Stimulated activated effector memory CD8-positive, alpha-beta T cell treated with anti-CD3 and anti-CD28 coated beads, Interleukin-12 subunit alpha, Interleukin-12 subunit beta, amount 100 ng/mL, for 72 hours (primary cell): ENCODE results near the gene STX17.
"Not testable (repeated sequence)": the region's sequence is repeated elsewhere in the genome, so short reads cannot be mapped to it uniquely, and the experiment has no call there.

Experiments used
- ATAC-seq: fragments of 150-1000 bp; cut with Tn5 transposase; 2 replicates; pipeline ENCODE4 v1.10.0; 2021
- DNase-seq, 2 donors: peaks; one replicate each; pipeline ENCODE4 v3.0.0; 2021 to 2022; ENCODE audit warnings: low spot score in 2 of 2
- H3K27ac Mint-ChIP-seq: one replicate; pipeline ENCODE4 v1.8.0; 2022; ENCODE audit warnings: mild to moderate bottlenecking, mixed read lengths
- H3K36me3 Mint-ChIP-seq: one replicate; pipeline ENCODE4 v1.8.0; 2022; ENCODE audit warnings: mild to moderate bottlenecking, mixed read lengths
- H3K4me1 Mint-ChIP-seq: one replicate; pipeline ENCODE4 v1.8.0; 2022; ENCODE audit warnings: mixed read lengths
- H3K4me3 Mint-ChIP-seq: one replicate; pipeline ENCODE4 v1.8.0; 2022; ENCODE audit warnings: mild to moderate bottlenecking, mixed read lengths
- H3K9me3 Mint-ChIP-seq: one replicate; pipeline ENCODE4 v1.8.0; 2022; ENCODE audit warnings: mixed read lengths

STX17 gene

DNA sequence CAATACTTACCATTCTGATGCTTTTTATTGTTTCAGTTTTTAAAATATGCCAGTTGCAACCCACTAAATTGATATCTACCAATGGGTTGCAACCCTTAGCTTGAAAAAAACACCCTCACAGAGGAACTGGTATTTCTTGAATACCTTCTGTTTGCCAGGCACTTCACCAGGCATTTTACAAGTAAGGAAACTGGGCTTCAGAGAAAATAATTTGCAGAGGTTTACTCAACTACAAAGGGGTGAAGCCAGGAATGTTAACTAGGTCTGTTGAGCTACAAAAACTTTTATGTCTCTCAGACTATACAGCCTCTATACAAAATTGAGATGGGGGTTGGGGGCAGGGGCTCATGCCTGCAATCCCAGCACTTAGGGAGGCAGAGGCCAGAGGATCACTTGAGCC, 65.0 kb downstream of the STX17 start:
- Mint-ChIP-seq H3K4me3 (no peak overlapping the region), H3K27ac (no peak overlapping the region), H3K4me1 (no peaks in the 10 kb centered on the region), H3K36me3 (peaks cover 27% of the 10 kb centered on the region), H3K9me3 (no peaks in the 10 kb centered on the region)
- DNase-seq = no peak
- ATAC-seq = no peak

DNA sequence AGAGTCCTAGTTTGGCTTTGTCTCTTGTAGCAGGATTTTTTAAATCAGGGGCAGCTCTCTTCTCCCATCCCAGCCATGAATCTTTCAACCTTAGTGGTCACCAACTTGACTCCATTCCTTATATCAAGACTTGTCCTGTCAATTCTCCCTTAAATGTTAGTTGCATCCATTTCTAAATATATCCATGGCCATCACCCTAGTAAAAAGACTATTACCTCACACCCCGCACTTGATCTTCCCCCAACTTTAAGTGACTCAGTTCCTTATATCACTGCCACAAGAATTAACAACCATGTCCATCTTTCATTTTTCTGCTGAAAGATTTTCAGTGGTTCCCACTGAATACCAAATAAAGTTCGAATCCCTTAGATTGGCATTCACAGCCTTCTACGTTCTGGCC, 67.0 kb downstream of the STX17 start:
- DNase-seq = no peak
- no peak overlapping the region for H3K27ac Mint-ChIP-seq

DNA sequence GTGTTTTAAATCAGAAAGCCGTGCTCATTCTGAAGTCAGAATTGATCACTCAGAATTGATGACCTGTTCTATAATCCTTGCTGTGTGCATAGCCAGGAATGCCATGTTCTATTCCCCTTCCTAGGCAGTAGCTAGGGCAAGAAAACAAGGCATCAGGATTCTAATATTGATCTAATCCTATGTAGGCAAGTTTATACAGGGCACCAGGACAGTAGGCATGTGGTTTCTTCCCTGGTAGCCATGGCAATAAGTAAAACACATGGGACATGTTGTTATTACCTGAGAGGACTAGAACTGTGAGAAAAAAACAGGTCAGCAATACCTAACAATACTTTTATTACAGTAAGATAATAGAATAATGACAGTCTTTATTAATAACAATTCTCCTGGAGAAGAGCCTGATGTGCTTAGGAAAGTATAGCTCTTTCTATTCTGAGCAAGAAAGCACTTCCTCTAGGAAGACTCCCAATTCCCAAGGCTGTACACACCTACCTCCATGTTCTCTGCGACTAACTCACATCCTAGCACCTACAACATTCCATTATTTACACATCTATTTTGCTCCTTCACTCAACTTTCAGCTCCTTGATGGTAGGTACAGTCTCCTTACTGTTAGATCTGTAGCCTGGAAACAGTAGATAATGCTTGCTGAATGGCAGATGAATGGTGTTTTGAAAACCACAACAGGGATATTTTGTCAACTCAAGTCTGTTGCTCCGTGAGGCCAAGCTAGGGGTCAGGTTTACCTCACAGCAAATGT, 70.8 kb downstream of the STX17 start:
- Mint-ChIP-seq H3K4me1 (no peaks in the 10 kb centered on the region), H3K4me3 (no peak overlapping the region), H3K36me3 (peaks cover 18% of the 10 kb centered on the region), H3K9me3 (no peaks in the 10 kb centered on the region), H3K27ac (no peak overlapping the region)
- DNase-seq (no peak), ATAC-seq (no peak)

More for the DNA sequence above, 67.0 kb downstream of the STX17 start:
- Mint-ChIP-seq H3K4me1 (no peaks in the 10 kb centered on the region), H3K36me3 (peaks cover 16% of the 10 kb centered on the region), H3K9me3 (no peaks in the 10 kb centered on the region), H3K4me3 (no peak overlapping the region)
- ATAC-seq = no peak

DNA sequence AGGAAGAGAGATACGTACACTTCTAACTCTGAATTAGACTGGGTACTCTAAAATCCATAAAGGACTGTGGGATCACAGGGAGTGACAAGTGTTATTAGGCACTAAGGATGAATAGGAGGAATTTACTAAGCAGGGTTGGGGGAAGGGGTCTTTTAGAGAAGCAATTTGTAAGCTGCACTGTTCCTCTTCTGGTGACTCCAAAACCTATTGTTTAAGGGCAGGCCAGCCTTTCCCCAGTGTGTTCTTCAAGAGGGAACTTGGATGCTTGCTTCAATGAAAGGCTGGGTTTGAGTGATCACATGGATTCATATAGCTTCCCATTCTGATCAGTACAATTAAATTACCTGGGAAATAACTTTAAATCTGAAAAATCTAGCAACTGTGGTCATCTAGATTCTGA, 71.8 kb downstream of the STX17 start:
- DNase-seq (no peak), ATAC-seq (no peak)
- no peak overlapping the region for H3K4me3 Mint-ChIP-seq
- no peaks in the 10 kb centered on the region for H3K4me1 Mint-ChIP-seq
- H3K9me3 Mint-ChIP-seq = no peaks in the 10 kb centered on the region
- peaks cover 20% of the 10 kb centered on the region for H3K36me3 Mint-ChIP-seq
- H3K27ac Mint-ChIP-seq = no peak overlapping the region

DNA sequence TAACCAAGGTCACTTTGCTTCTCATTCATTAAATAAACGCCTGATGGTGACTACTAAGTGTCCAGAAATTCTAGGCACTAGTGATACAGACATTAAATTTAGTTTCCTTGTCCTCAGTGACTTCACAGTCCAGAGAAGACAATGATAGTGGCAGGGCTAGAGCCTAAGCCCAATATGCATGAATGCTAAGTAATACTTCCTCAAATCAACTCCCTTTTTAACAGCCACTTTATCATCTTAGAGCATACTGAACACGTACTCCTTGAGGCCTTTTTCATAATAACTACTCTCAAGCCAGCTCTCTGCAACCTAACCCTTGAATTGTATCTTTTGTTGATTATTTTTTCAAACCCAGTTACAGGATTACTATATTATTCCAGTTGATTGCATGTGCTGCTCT, 74.1 kb downstream of the STX17 start:
- H3K27ac Mint-ChIP-seq = peak overlapping the region; percentile 18
- ATAC-seq = no peak
- peaks cover 36% of the 10 kb centered on the region for H3K36me3 Mint-ChIP-seq
- no peaks in the 10 kb centered on the region for H3K9me3 Mint-ChIP-seq
- no peak for DNase-seq
- no peak overlapping the region for H3K4me3 Mint-ChIP-seq
- H3K4me1 Mint-ChIP-seq = no peaks in the 10 kb centered on the region

DNA sequence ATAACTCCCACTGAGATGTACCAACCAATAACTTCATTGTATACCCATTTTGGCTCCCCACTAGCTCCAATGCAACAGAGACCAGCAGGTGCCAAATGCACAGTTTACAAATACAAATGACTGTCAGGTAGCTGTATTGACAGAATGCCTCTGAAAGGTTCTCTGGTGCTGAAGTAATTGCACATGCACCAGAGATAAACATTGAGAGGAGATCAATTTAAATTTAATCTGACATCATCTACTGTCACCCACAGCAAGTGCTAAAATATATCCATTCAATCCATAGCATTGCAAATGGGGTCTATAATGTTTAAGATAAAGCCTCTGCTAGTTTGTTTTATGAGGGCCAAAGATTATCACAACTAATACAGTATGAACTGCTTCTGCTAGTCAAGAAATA, 80.2 kb downstream of the STX17 start:
- Mint-ChIP-seq H3K9me3 (peaks cover 4% of the 10 kb centered on the region), H3K4me1 (peaks cover 12% of the 10 kb centered on the region), H3K4me3 (no peak overlapping the region), H3K36me3 (peaks cover 35% of the 10 kb centered on the region), H3K27ac (peak overlapping the region; percentile 41)
- ATAC-seq = no peak
- no peak for DNase-seq

DNA sequence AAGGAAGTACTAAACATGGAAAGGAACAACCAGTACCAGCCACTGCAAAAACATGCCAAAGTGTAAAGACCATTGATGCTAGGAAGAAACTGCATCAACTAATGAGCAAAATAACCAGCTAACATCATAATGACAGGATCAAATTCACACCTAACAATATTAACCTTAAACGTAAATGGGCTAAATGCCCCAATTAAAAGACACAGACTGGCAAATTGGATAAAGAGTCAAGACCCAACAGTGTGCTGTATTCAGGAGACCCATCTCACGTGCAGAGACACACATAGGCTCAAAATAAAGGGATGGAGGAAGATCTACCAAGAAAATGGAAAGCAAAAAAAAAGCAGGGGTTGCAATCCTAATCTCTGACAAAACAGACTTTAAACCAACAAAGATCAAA, 84.1 kb downstream of the STX17 start:
- Mint-ChIP-seq H3K4me1 (peaks cover 12% of the 10 kb centered on the region), H3K27ac (peak overlapping the region; percentile 48), H3K36me3 (peaks cover 18% of the 10 kb centered on the region)
- not testable (repeated sequence) for ATAC-seq, H3K4me3 Mint-ChIP-seq, H3K9me3 Mint-ChIP-seq, DNase-seq

DNA sequence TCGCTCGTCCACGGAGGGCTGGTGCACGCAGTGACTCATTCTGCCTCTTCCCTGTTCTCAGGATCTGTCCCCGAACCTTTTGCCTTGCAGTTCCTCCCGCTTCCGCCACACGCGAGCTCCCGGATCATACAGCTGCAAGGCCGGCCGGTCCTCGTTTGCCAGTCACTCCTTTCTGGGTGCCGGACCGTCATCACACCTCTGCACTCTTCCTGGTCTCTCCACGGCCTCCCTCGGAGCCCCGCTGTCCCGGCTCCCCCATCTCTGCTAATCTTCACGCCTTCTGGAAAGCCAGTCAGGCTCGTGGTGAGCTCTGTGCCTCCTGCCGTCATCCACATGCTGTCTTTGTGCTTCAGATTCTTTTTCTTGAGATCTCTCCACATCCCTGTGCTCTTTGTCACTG, 91.8 kb downstream of the STX17 start:
- ATAC-seq = no peak
- peaks cover 5% of the 10 kb centered on the region for H3K4me1 Mint-ChIP-seq
- peak overlapping the region; percentile 20 for H3K27ac Mint-ChIP-seq
- H3K36me3 Mint-ChIP-seq = peaks cover 40% of the 10 kb centered on the region
- DNase-seq = no peak
- H3K4me3 Mint-ChIP-seq = no peak overlapping the region
- peaks cover 2% of the 10 kb centered on the region for H3K9me3 Mint-ChIP-seq

DNA sequence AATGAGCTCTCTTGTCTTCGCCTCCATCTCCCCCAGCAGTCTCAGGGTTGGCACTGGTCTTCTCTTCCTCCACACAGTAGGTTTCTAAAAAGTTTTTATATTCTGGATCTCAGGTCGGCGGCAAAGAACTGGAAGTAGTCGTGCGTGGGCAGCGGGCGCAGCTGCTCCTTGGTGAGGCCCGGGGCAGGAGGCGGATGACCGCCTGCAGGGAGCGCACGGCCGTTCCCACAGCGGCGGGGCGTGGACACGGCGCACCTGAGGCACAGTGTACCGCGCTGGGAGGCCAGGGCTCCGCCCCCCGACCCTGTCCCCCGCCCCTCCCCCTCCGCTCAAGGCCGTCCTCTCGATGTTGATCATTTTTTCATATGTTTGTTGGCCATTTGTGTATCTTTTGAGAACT, 92.4 kb downstream of the STX17 start:
- Mint-ChIP-seq H3K36me3 (peaks cover 45% of the 10 kb centered on the region), H3K4me1 (peaks cover 5% of the 10 kb centered on the region)
- no peak for DNase-seq

DNA sequence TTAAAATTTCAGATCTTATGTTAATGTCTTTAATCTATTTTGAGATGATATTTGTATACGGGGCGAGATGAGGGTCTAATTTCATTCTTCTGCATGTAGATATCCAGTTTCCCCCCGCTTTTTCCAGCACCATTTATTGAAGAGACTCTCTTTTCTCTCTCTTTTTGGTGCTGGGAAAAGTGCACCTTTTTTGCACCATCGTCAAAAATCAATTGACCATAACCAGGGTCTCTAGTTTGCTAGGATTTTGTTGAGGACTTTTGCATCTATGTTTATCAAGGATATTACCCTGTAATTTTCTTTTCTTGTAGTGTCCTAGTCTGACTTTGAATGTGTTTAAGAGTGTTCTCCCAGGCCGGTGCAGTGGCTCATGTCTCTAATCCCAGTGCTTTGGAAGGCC, 93.3 kb downstream of the STX17 start:
- Mint-ChIP-seq H3K36me3 (peaks cover 48% of the 10 kb centered on the region), H3K4me3 (no peak overlapping the region), H3K9me3 (peaks cover 2% of the 10 kb centered on the region), H3K4me1 (peaks cover 6% of the 10 kb centered on the region), H3K27ac (no peak overlapping the region)
- DNase-seq = no peak
- no peak for ATAC-seq

More for the DNA sequence above, 92.4 kb downstream of the STX17 start:
- peaks cover 2% of the 10 kb centered on the region for H3K9me3 Mint-ChIP-seq
- H3K4me3 Mint-ChIP-seq = no peak overlapping the region
- ATAC-seq = no peak
- peak overlapping the region; percentile 20 for H3K27ac Mint-ChIP-seq

DNA sequence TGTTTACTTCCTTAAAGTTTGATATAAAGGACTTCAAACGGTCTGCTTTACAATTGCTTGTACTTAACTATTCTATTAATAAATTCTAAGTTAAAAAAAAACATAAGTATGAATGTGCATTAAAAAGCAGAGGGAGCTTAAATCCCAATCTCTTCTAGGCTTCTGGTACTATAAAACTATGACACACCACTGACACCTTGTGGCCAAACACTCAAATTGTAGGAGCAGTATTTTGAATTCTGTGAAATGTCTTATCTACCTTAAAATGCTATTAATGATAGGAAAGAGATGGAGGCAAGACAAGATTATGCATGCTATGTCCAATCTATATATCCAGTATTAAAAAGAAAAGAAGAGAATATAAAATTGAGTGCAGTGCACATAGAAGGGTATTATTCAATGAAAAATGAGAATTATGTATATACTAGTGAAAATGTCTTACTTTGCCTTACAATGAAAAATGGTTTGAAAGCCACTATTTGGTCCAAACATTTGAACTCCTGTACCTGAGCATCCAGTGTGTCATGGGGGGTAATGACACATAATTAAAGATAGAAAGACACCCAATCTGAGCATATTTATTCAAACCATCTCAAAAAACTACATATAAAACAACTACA, 104.7 kb downstream of the STX17 start:
- Mint-ChIP-seq H3K36me3 (peaks cover 66% of the 10 kb centered on the region), H3K4me1 (no peaks in the 10 kb centered on the region)
- ATAC-seq = peak; percentile 42

DNA sequence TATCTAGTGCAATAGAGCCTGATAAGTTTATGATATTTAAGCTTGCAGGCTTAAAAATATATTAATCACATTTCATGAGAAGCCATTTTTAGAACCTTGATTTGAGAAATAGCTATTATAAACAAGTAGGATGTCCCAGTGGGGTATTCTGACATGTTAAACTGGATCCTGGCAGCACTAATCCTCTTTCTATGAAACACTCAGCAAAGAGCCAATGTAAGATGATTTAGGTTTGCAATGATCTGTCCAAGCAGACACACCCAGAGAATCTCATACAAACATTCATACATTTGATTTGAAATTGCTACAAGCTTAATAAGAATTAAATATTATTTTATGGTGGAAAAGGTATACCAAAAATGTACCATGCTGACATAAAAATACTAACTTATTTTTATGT, 105.8 kb downstream of the STX17 start:
- DNase-seq = no peak
- H3K4me3 Mint-ChIP-seq = no peak overlapping the region
- no peaks in the 10 kb centered on the region for H3K4me1 Mint-ChIP-seq
- H3K9me3 Mint-ChIP-seq = peaks cover 5% of the 10 kb centered on the region
- H3K27ac Mint-ChIP-seq = no peak overlapping the region
- H3K36me3 Mint-ChIP-seq = peaks cover 73% of the 10 kb centered on the region
- ATAC-seq = no peak

More for the DNA sequence above, 104.7 kb downstream of the STX17 start:
- DNase-seq = peak; percentile 14 to 57
- H3K27ac Mint-ChIP-seq = no peak overlapping the region
- H3K9me3 Mint-ChIP-seq = peaks cover 5% of the 10 kb centered on the region
- no peak overlapping the region for H3K4me3 Mint-ChIP-seq

DNA sequence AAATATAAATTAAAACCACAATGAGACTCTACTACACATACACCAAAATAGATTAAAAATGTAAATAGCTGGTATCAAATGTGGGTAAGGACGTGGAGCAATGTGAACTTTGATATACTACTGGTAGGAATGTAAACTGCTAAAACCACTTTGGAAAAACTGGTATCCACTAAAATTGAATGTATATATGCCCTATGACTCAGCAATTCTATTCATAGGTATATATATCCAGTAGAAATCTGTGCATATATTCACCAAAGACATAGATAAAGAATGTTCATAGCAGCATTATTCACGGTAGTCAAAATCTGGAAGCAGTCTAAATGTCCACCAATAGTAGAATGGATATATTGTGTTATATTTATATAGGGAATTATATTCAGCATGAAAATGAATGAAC, 107.1 kb downstream of the STX17 start:
- H3K27ac Mint-ChIP-seq = no peak overlapping the region
- no peak for DNase-seq
- H3K36me3 Mint-ChIP-seq = peaks cover 82% of the 10 kb centered on the region
- no peak for ATAC-seq
- no peak overlapping the region for H3K4me3 Mint-ChIP-seq
- no peaks in the 10 kb centered on the region for H3K4me1 Mint-ChIP-seq
- peaks cover 5% of the 10 kb centered on the region for H3K9me3 Mint-ChIP-seq

DNA sequence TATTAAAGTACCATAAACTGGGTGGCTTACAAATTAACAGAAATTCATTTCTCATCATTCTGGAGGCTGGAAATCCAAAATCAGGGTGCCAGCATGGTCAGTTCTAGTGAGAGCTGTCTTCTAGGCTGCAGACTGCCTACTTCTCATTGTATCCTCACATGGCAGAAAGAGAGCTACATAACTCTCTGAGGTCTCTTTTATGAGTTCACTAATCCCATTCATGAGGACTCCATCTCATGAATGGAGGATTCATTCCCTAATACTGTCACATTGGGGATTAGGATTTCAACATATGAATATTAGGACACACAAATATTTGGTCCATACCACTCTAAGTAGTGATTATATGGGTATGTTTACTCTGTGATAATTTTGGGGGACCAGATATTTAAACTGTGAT, 108.4 kb downstream of the STX17 start:
- H3K9me3 Mint-ChIP-seq = peaks cover 5% of the 10 kb centered on the region
- no peak for ATAC-seq
- H3K4me1 Mint-ChIP-seq = no peaks in the 10 kb centered on the region
- H3K36me3 Mint-ChIP-seq = peaks cover 92% of the 10 kb centered on the region
- DNase-seq = no peak
- H3K4me3 Mint-ChIP-seq = no peak overlapping the region
- no peak overlapping the region for H3K27ac Mint-ChIP-seq

DNA sequence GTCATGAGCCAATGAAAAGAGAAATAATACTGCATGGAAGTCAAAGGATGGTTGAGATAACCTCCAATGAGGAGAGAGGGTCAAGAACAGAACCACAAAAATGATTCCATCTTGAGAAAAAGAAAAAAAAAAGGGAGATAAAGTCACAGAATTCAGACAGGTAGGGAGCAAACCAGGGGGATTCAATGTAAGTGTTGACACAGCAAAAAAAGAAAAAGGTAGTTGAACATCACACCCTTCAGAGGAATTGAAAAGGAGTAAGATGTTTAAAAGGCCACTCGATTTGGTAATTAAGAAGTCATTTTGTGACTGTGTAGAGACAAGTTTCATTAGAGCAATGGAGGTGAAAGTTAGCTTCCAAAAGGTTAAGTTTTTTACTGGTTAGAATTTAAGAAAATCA, 113.1 kb downstream of the STX17 start:
- ATAC-seq = no peak
- no peak overlapping the region for H3K4me3 Mint-ChIP-seq

More for the DNA sequence above, 113.1 kb downstream of the STX17 start:
- Mint-ChIP-seq H3K9me3 (no peaks in the 10 kb centered on the region), H3K27ac (peak overlapping the region; percentile 16), H3K36me3 (peaks cover 58% of the 10 kb centered on the region), H3K4me1 (no peaks in the 10 kb centered on the region)
- DNase-seq = no peak
